Thoracic aorta (tissue), 2 donors: Measurements from ENCODE around the gene BMP3. TPM values are rescaled to one million over a fixed set of nuclear protein-coding genes. Genes with fewer than 3 reads are reported as not detected.

Source experiments
- ATAC-seq: fragments of 150-250 bp; one replicate; pipeline ENCODE4 v1.8.0; 2017; ENCODE audit warnings: low read depth; ENCODE audit not compliant: insufficient number of reproducible peaks, low FRiP score
- DNase-seq: peaks from one replicate; pipeline ENCODE4 v3.0.0-alpha.2; 2020; ENCODE audit warnings: low spot score
- H3K27ac ChIP-seq, 2 donors: fragments of 200-600 bp; sonication (generic); 1 replicate in 1 of 2; 2 replicates in 1 of 2; pipeline ENCODE4 v1.5.1; 2016; ENCODE audit warnings: mild to moderate bottlenecking in 2 of 2, moderate library complexity in 2 of 2
- H3K27me3 ChIP-seq: fragments of 200-600 bp; sonication (generic); replicated peaks from 2 replicates; pipeline ENCODE4 v1.6.0; 2016; ENCODE audit warnings: mild to moderate bottlenecking; ENCODE audit not compliant: insufficient read depth
- H3K36me3 ChIP-seq: fragments of 200-600 bp; sonication (generic); one replicate; pipeline ENCODE4 v1.5.1; 2016
- H3K4me1 ChIP-seq, 2 donors: fragments of 200-600 bp; sonication (generic); 1 replicate in 1 of 2; 2 replicates in 1 of 2; pipeline versions ENCODE4 v1.5.1 to v1.6.0; 2016; ENCODE audit warnings: low read depth in 2 of 2, mild to moderate bottlenecking in 1 of 2; ENCODE audit not compliant: control insufficient read depth in 1 of 2
- H3K4me3 ChIP-seq: fragments of 200-600 bp; sonication (generic); 2 replicates; pipeline ENCODE4 v1.5.1; 2016; ENCODE audit warnings: mild to moderate bottlenecking
- H3K9me3 ChIP-seq: fragments of 200-600 bp; sonication (generic); 2 replicates; pipeline ENCODE4 v1.5.1; 2016
- CTCF ChIP-seq: fragments of 200-600 bp; sonication (generic); IDR thresholded peaks from one replicate; pipeline ENCODE4 v1.5.1; 2019; ENCODE audit warnings: antibody characterized with exemption
- total RNA-seq, 2 donors: library from RNA; depleted of rRNA; stranded (reverse); fragments of >200 nt; gene quantifications; one replicate each; pipeline versions ENCODE4 v1.1.0 to v1.2.3, GENCODE V29; 2016

BMP3 gene
- total RNA-seq, 2 donors from 2014 or later = 0.68 to 1.4 TPM

- ATAC-seq (no peak), DNase-seq (no peak)
- H3K36me3 ChIP-seq = no peaks in the 10 kb centered on the region
- no peaks in the 10 kb centered on the region for H3K4me1 ChIP-seq
- H3K9me3 ChIP-seq = no peaks in the 10 kb centered on the region
- H3K27me3 ChIP-seq = no peaks in the 10 kb centered on the region
- no peak overlapping the region for H3K27ac ChIP-seq
- no peak for TF ChIP-seq CTCF
- no peak overlapping the region for H3K4me3 ChIP-seq
Observed at GRCh38 chr4:81102107-81102506, 71.6 kb downstream of the BMP3 start.

- Histone ChIP-seq H3K4me1 (no peaks in the 10 kb centered on the region), H3K4me3 (no peak overlapping the region), H3K36me3 (no peaks in the 10 kb centered on the region), H3K27me3 (no peaks in the 10 kb centered on the region), H3K9me3 (no peaks in the 10 kb centered on the region), H3K27ac (no peak overlapping the region)
- no peak for DNase-seq
- ATAC-seq = no peak
- TF ChIP-seq CTCF = no peak
Observed at GRCh38 chr4:81106150-81106549, 75.6 kb downstream of the BMP3 start.

Other genes starting within 250 kb of the BMP3 start
- gene PRKG2, start 184.5 kb downstream of the BMP3 start, total RNA-seq = under 1 TPM in 1 of 2 donors, not detected in 1; 0.14 TPM